ENCODE results near the gene FOXA2.
"Not testable (repeated sequence)": the region's sequence is repeated elsewhere in the genome, so short reads cannot be mapped to it uniquely, and the experiment has no call there.

FOXA2 gene

GRCh38 chr20:22567944-22568871, 16.2 kb downstream of the FOXA2 start:
- DNase-seq (ENCODE audit: low spot score) = no peak

DNA sequence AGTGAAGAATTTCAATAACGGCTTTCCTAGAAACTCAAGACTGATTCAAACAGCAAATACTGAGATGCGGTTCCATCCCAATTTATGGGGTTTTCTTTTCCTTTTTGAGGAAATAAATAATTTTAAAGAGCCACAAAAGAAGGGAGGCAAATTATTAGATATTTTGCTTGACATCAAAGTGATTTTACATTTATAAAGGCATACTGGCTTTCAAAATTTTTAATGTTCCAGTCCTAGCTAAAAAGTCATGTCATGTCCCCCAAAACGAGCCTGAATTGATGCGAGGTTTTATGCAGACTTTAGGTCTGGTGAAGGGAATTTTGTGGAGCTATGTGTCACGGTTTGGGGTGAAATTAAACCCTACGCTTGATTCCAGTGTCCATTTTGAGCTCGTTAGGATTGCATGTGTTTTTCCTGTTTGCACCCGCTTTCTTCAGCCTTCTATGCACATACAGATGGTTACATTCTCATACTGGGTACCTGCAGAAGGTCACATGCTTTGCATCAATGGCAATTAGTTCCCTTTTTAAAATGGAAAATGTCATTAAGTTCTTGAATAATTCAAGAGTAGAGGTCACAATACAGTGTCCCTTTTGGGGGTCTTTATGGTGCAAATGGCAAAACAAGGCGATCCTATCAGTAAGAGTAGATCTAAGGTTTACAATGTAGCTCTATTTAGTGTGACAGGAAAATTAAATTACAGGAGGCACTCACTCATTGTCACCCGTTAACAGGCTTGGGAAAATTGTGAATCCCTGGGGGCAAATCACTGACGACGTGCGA, 17.3 kb downstream of the FOXA2 start:
- no peak for DNase-seq (ENCODE audit: low spot score)

DNA sequence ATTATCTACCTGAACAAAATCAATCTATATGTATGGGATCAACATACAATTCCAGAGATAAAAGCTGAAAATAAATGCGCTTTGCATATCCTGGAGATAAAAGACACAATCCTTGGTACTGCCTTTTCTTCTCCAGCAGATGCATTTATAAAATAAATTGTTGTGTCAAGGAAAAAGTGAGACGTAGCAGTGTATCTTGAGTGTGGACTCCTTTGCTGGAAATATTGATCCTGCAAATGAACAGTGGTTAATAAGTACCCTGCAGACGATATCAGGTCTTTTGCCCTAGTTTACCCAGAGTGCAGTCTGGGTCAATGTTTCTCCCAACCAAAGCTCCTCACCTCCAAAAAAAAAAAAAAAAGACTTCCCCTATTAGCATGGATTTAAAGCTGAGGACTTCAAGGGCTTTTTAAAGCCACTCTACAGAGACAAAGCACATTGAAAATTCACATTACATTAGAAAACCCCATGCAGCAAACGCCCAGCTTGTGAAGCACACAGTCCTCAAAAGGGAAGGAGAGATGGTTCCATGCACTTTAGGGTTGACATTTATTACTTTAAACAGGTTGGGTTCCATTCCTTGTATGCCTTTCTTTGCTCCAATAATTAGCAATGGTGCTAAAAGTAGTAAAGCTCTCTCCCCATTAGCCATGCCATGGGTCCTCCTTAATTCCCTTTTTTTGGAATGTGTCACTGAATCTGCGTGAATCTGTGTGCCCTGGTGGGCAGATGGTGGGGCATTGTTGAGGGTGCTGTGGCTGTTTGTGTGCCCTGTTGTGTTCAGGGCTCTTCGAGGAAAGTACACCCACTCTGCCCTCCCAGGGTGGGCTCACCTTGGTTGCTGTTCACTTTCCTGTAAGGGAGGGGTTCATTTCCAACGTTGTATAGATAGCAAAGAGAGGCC, 21.1 kb downstream of the FOXA2 start:
- DNase-seq (ENCODE audit: low spot score) = no peak

- no peak for DNase-seq (ENCODE audit: low spot score)
These were observed 21.8 kb downstream of the FOXA2 start for GRCh38 chr20:22562620-22563019.

DNA sequence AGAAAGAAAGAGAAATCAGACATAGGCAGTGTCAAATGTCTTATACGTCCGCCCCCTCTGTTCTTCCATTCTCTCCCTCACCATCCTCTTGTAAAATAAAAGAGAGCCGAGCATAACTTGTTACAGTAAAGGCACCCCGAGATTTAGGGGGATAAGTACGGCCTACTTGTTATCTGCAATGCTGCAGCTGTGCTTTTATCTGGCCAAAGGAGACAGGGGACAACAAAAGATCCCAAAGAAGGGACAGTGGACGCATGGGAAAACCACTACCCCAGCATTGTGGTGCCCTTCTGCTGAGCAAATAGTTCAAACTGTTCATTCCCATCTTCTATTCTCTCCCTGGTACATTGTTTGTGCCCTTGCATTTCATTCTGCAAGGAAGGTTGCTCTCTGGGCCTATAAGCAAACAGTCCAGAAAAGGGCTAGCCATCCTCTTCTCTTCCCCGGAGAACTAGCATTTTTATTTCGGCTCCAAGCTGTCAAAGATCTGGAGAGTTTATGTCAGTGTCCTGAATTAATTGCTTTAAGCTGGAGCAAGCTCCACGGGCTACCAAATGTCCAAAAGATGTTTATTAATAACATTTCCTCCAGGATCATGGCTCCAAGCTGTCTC, 22.3 kb downstream of the FOXA2 start:
- no peak for DNase-seq (ENCODE audit: low spot score)

DNA sequence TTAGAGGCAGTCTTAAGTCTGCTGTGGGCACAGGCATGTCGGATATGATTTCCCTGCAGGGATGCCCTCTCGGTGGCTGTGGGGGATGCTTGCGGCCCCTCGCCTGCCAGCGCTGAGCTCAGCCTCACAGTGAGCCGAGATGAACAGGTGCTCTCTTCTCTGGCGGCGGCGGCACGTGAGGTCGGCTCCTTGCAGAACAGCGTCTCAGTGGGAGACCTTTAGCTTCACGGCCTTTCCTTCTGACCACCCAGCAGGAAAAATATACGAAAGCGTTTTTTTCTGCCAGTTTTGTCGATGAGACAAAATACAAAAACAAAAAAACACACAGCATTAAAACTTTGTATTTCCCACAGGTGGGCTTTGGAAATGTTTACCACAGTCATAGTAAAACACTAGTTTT, 23.6 kb downstream of the FOXA2 start:
- DNase-seq (ENCODE audit: low spot score) = no peak

GRCh38 chr20:22559711-22560318, 24.6 kb downstream of the FOXA2 start:
- no peak for DNase-seq (ENCODE audit: low spot score)

DNA sequence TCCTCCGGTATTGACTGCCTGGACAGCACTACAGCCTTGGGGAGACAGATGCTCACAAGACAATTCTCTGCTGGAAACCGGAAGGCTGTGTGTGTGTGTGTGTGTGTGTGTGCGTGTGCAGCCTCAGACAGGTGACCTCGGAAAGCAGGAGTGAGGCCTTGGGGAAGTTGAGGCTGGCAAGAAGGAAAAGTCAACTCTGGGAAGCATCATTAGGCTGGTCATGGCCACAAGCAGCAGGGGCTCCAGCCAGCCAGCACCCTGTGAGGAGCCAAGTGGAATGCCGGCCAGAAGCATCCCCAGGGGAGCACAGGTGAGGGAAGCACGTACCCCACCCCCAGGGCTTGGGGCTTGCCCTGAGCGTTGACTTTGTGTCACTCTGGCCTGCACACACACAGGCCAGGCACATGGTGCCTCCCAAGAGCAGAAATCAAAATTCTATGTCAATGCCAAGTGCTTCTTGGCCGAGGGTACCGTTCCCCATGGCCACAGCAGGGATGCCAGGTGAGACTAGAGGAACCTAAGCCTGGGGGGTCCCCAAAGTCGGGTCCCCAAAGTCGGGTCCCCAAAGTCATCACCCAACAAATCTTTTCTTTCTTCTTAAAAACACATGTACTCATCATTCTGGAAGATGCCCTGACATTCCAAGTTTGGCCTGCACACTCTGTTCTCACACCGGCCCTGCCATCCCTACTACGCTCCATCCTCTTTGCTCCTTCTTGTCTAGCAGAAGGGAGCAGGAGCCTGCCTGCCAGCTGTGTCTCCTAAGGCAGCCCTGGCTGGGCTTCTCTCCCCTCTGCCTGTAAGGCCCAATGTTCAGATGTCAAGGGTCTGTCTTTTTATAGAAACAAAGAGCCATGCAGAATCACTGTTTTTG, 26.7 kb downstream of the FOXA2 start:
- DNase-seq (ENCODE audit: low spot score) = no peak

- no peak for DNase-seq (ENCODE audit: low spot score)
These were observed 27.8 kb downstream of the FOXA2 start for GRCh38 chr20:22556565-22557056.

GRCh38 chr20:22555791-22556564, 28.4 kb downstream of the FOXA2 start:
- DNase-seq (ENCODE audit: low spot score) = no peak

DNA sequence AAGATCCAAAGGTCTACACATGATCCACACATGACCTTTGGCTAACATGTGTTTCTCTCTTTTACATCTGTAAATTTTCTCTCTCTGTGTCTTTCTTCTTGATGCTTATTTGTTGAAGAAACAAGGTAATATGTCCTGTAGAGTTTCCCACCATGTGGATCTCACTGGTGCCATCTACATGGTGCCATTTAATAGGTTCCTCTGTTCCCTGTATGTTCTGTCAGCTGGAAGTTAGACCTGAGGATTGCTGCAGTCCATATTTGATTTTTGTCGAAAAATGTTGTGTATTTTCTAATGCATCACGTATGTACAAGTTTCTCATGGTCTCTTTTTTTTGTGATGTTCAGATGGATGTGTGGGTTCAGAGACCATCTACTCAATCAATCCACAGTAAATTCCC, 30.0 kb downstream of the FOXA2 start:
- no peak for DNase-seq (ENCODE audit: low spot score)

- DNase-seq (ENCODE audit: low spot score) = not testable (repeated sequence)
These were observed 33.9 kb downstream of the FOXA2 start for GRCh38 chr20:22550514-22550913.

- no peak for DNase-seq (ENCODE audit: low spot score)
These were observed 36.3 kb downstream of the FOXA2 start for GRCh38 chr20:22548040-22548439.

DNA sequence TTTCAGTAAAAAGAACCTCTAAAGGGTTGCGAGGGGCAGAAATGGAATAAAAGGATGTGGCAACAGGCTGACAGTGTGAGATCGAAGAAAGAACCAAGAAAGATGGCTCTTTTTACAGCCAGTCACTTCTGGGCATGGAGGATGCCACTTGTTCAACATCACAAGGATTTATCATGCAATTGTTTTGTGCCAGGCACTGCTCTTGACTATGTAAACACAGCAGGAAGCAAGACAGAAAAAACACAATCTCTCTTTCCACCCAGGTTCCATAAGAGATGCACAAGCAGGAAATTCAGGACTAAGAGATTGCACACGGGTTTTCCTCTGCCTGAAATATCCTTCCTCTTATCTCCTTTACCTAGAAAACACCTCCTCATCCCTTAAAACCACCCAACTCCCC, 38.0 kb downstream of the FOXA2 start:
- no peak for DNase-seq (ENCODE audit: low spot score)

GRCh38 chr20:22545045-22545444, 39.3 kb downstream of the FOXA2 start:
- no peak for DNase-seq (ENCODE audit: low spot score)

GRCh38 chr20:22544462-22544861, 39.9 kb downstream of the FOXA2 start:
- no peak for DNase-seq (ENCODE audit: low spot score)

- DNase-seq (ENCODE audit: low spot score) = no peak
These were observed 41.9 kb downstream of the FOXA2 start for GRCh38 chr20:22542427-22542826.

GRCh38 chr20:22540832-22541231, 43.5 kb downstream of the FOXA2 start:
- no peak for DNase-seq (ENCODE audit: low spot score)

Data from CD4-positive, alpha-beta T cell treated with Interleukin-15 for 4 hours (primary cell).